Heart right ventricle (tissue), 16 donors: Measurements from ENCODE around the gene CMPK2. TPM values are rescaled to one million over a fixed set of nuclear protein-coding genes. Genes with fewer than 3 reads are reported as not detected.

Experiments
- ATAC-seq, 8 donors: fragments of 200-7000 bp; cut with Tn5 transposase; one replicate each; pipeline ENCODE4 v1.9.1; 2020; ENCODE audit warnings: mild to moderate bottlenecking in 8 of 8, moderate library complexity in 8 of 8, moderate number of reproducible peaks in 1 of 8
- DNase-seq, 2 donors: peaks; one replicate each; pipeline ENCODE4 v3.0.0-alpha.2; 2020
- H3K27ac ChIP-seq, 10 donors: fragments of 200-600 bp; sonication (generic) in 2 of 10; one replicate each; pipeline versions ENCODE4 v1.5.0 to v1.8.0; 2020 to 2022; ENCODE audit warnings: mild to moderate bottlenecking in 3 of 10
- H3K27me3 ChIP-seq, 7 donors: fragments of 200-600 bp; one replicate each; pipeline ENCODE4 v1.8.0; 2021 to 2022; ENCODE audit warnings: mild to moderate bottlenecking in 2 of 7
- H3K36me3 ChIP-seq, 9 donors: fragments of 200-600 bp; sonication (generic) in 1 of 9; one replicate each; pipeline versions ENCODE4 v1.5.0 to v1.8.0; 2020 to 2022; ENCODE audit warnings: mild to moderate bottlenecking in 2 of 9
- H3K4me1 ChIP-seq, 9 donors: fragments of 200-600 bp; sonication (generic) in 1 of 9; one replicate each; pipeline versions ENCODE4 v1.5.0 to v1.8.0; 2020 to 2022; ENCODE audit warnings: mild to moderate bottlenecking in 4 of 9
- H3K4me3 ChIP-seq, 10 donors: fragments of 200-600 bp; sonication (generic) in 2 of 10; one replicate each; pipeline versions ENCODE4 v1.5.0 to v1.8.0; 2020 to 2022; ENCODE audit warnings: mild to moderate bottlenecking in 7 of 10, moderate library complexity in 2 of 10
- H3K9me3 ChIP-seq, 11 donors: fragments of 200-600 bp in 10 of 11; sonication (generic) in 2 of 11; one replicate each; pipeline versions ENCODE4 v1.5.0 to v1.8.0; 2013 to 2022; ENCODE audit warnings: mild to moderate bottlenecking in 2 of 11, control low read depth in 1 of 11, moderate library complexity in 1 of 11
- WGBS, 2 donors: extraction: QIAGEN DNeasy Blood & Tissue Kit; methylation state at CpG; one replicate each; pipeline ENCODE4 v1.1.7; 2013; ENCODE audit warnings: inconsistent platforms in 1 of 2; 5-methylcytosine and 5-hydroxymethylcytosine counted together
- intact Hi-C, 10 donors: fragments of 100-400 bp; cut with DNase I; formaldehyde crosslinking; loops; one replicate each; pipeline versions ENCODE4 v1.11.1 to v1.14.2; 2022
- polyA plus RNA-seq, 2 donors: library from polyadenylated mRNA; stranded (reverse); fragments of 200-250 nt; gene quantifications; one replicate each; pipeline ENCODE4 v1.2.3, GENCODE V29; 2013
- total RNA-seq, 10 donors: library from RNA; stranded (reverse); fragmentation: NEBNext Ultra II Directional in 3 of 10; extraction: Animal tissue kit (Norgen Biotek cat#: 25700) in 3 of 10; gene quantifications; one replicate each; pipeline versions ENCODE4 v1.2.1 to v1.2.4, GENCODE V29; 2021 to 2023
- TF ChIP-seq, protein P1 (sequence below), 9 donors: fragments of 200-600 bp; sonication (generic) in 2 of 9; IDR thresholded peaks; one replicate each; pipeline versions ENCODE4 v1.5.0 to v1.8.0; 2021 to 2022; ENCODE audit warnings: antibody characterized with exemption in 9 of 9, mild to moderate bottlenecking in 5 of 9, moderate library complexity in 1 of 9
- donor health status: Arrhythmogenic right ventricular cardiomyopathy.
- donor health status: ischemic (EF 13 %, LVEDD 7.1; RV severe dilation, severe dysfunction).
- donor health status: healthy with polysubstance abuse.
- donor health status: DM: no; HTN: yes; CAD: no.
- donor health status: DM: no; HTN: no; CAD: no.
- donor health status: ischemic (EF 25% LVEDD 6.9; RV normal size, moderate dysfunction).
- donor health status: ischemic (EF 25% LVEDD 5.7; RV mildly dilated, moderate dysfunction).
- donor health status: healthy.
- donor health status: DM: yes; HTN: yes; CAD: no.
- donor health status: Ischemic cardiomyopathy.
- donor health status: ischemic (EF 35%, LVEDD 5.7; RV mildly dilated, moderate dysfunction).
- donor health status: nonischemic (EF 11% LVEDD 7.7; RV severe dilation, severe dysfunction).
- donor health status: DM: yes; HTN: yes; CAD: no.
- donor health status: PGD.
- donor health status: ischemic (EF 29% LVEDD 5.4; RV normal size, mild dysfunction).
- donor health status: nonischemic (EF 23%, LVEDD 6.1; RV moderate dilation, normal function).

The CMPK2 gene
- total and polyA plus RNA-seq, 12 donors, result 2.4 to 21.4 (median 5.7) TPM

DNA sequence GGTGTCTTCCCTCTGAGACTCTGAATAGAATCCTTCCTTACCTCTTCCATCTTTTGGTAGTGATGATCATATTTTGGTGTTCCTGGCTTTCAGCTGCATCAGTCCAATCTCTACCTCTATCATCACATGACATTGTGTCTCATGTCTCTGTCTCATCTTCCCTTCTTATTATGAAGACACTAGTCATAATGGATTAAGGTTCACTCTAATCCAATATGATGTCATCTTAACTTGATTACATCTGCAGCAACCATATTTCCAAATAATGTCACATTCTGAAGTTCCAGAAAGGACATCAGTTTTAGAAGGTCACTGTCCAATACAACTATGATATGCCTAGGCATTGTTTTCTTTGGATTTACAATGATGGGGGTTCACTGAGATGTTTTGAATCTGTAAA lies 31.5 kb downstream of the CMPK2 start:
- ATAC-seq, result no peak
- H3K4me3 ChIP-seq, result no peak overlapping the region
- H3K4me1 ChIP-seq, result no peaks in the 10 kb centered on the region
- no peak overlapping the region for H3K27ac ChIP-seq
- intact Hi-C loops, result no loop called here
- H3K36me3 ChIP-seq, result peaks cover 0 to 1% (median 0%) of the 10 kb centered on the region in 9 donors
- TF ChIP-seq, protein P1, sequence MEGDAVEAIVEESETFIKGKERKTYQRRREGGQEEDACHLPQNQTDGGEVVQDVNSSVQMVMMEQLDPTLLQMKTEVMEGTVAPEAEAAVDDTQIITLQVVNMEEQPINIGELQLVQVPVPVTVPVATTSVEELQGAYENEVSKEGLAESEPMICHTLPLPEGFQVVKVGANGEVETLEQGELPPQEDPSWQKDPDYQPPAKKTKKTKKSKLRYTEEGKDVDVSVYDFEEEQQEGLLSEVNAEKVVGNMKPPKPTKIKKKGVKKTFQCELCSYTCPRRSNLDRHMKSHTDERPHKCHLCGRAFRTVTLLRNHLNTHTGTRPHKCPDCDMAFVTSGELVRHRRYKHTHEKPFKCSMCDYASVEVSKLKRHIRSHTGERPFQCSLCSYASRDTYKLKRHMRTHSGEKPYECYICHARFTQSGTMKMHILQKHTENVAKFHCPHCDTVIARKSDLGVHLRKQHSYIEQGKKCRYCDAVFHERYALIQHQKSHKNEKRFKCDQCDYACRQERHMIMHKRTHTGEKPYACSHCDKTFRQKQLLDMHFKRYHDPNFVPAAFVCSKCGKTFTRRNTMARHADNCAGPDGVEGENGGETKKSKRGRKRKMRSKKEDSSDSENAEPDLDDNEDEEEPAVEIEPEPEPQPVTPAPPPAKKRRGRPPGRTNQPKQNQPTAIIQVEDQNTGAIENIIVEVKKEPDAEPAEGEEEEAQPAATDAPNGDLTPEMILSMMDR (IDR thresholded peaks at IDR 0.05), result no peak
- H3K27me3 ChIP-seq, result no peaks in the 10 kb centered on the region
- DNase-seq, result no peak
- peaks cover 0 to 56% (median 12%) of the 10 kb centered on the region in 11 donors for H3K9me3 ChIP-seq

DNA sequence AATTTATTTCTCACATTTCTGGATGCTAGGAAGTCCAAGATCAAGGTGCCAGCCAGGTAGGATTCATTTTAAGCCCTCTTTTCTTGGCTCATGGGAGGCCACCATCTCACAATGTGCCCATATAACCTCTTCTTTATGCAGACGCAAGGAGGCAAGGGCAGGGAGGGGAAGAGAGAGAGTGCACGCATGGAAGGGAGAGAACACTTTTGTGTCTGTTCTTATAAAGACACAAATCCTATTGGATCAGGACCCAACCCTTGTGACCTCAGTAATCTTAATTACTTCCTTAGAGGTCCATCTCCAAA lies 32.5 kb downstream of the CMPK2 start:
- H3K36me3 ChIP-seq, result no peaks in the 10 kb centered on the region
- peaks cover 0 to 2% (median 0%) of the 10 kb centered on the region in 9 donors for H3K4me1 ChIP-seq
- intact Hi-C loops, result no loop called here
- TF ChIP-seq, protein P1 (IDR thresholded peaks at IDR 0.05), result no peak
- WGBS, 2 donors, result 90 to 96% methylated on average over 2 of the region's 2 CpGs
- peak overlapping the region in 1 of 10 donors; percentile 28 for H3K27ac ChIP-seq
- no peak for DNase-seq
- H3K4me3 ChIP-seq, result no peak overlapping the region
- no peaks in the 10 kb centered on the region for H3K27me3 ChIP-seq
- peaks cover 0 to 48% (median 12%) of the 10 kb centered on the region in 11 donors for H3K9me3 ChIP-seq
- no peak for ATAC-seq

DNA sequence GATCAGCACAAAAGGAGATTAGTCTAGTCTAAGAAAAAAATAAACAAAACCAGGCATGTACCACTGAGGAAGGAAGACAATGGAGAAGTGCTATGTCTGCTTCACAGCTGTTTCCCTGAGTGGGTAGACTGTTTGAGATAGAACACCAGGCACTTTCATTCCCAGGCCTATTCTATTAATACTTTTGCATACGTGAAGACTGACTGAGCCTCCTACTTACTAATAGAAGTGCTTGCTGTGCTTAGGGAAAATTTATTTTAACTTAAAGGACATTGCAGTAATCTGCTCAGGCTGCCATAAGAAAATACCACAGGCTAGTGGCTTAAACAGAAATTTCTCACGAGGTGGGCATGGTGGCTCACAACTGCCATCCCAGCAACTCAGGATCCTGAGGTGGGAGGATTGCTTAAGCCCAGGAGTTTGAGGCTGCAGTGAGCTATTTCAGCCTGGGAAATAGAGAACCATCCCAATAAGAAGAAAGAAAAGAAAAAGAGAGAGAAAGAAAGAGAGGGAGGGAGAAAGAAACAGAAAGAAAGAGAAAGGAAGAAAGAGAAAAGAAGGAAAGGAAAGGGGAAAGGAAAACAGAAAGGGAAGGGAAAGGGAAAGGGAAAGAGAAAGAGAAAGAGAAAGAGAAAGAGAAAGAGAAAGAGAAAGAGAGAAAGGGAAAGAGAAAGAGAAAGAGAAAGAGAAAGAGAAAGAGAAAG lies 33.0 kb downstream of the CMPK2 start:
- TF ChIP-seq, protein P1 (IDR thresholded peaks at IDR 0.05), result no peak
- Histone ChIP-seq H3K27ac (peak overlapping the region in 1 of 10 donors; percentile 72), H3K4me1 (peaks cover 0 to 7% (median 3%) of the 10 kb centered on the region in 9 donors), H3K27me3 (no peaks in the 10 kb centered on the region), H3K36me3 (no peaks in the 10 kb centered on the region), H3K9me3 (peaks cover 0 to 48% (median 12%) of the 10 kb centered on the region in 11 donors), H3K4me3 (no peak overlapping the region)
- intact Hi-C loops, result no loop called here
- no peak for DNase-seq
- ATAC-seq, result no peak
- whole genome bisulfite sequencing, 2 donors, result 52 to 55% methylated on average over 2 of the region's 2 CpGs

DNA sequence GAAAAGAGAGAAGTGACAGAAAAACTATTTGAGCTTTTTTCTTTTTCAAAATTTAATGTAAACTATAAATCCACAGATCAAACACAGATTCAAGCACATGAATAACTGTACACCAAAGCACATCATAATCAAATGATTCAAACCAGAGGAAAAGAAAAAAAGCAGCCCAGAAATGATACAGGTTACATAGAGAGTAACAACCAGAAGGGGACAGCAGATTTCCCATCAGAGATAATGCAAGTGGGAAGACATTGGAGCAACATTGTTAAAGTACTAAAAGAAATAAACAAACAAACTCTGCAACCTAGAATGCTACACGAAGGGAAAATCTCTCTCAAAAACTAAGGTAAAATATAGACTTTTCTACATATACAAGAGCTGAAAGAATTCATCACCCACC lies 34.5 kb downstream of the CMPK2 start:
- no peaks in the 10 kb centered on the region for H3K36me3 ChIP-seq
- intact Hi-C loops, result no loop called here
- ATAC-seq (no peak), DNase-seq (no peak)
- TF ChIP-seq, protein P1 (IDR thresholded peaks at IDR 0.05), result no peak
- 71 to 80% methylated on average over 1 of the region's 1 CpG for WGBS, 2 donors
- no peak overlapping the region for H3K4me3 ChIP-seq
- no peak overlapping the region for H3K27ac ChIP-seq
- H3K4me1 ChIP-seq, result peaks cover 0 to 22% (median 8%) of the 10 kb centered on the region in 9 donors
- H3K9me3 ChIP-seq, result peaks cover 0 to 42% (median 12%) of the 10 kb centered on the region in 11 donors
- no peaks in the 10 kb centered on the region for H3K27me3 ChIP-seq
